Transverse colon (tissue), 4 donors: ENCODE measurements around the gene CLDN14. TPM values are rescaled to one million over a fixed set of nuclear protein-coding genes. Genes with fewer than 3 reads are reported as not detected.
A peak's percentile ranks its signal among the peaks of the same experiment; 100 is the strongest.

Experiments used
- DNase-seq: peaks from one replicate; pipeline ENCODE4 v3.0.0-alpha.2; 2019
- H3K27ac ChIP-seq, 4 donors: fragments of 200-600 bp; sonication (generic); 2 replicates each; pipeline ENCODE4 v1.5.1; 2016 to 2018; ENCODE audit warnings: inconsistent platforms in 4 of 4
- H3K27me3 ChIP-seq: fragments of 200-600 bp; sonication (generic); 2 replicates; pipeline ENCODE4 v1.5.1; 2017; ENCODE audit warnings: inconsistent platforms
- H3K36me3 ChIP-seq, 4 donors: fragments of 200-600 bp; sonication (generic); 2 replicates each; pipeline ENCODE4 v1.5.1; 2017 to 2019; ENCODE audit warnings: inconsistent platforms in 4 of 4
- H3K4me1 ChIP-seq, 4 donors: fragments of 200-600 bp; sonication (generic); 2 replicates each; pipeline ENCODE4 v1.5.1; 2017 to 2020; ENCODE audit warnings: inconsistent platforms in 4 of 4
- H3K4me3 ChIP-seq, 4 donors: fragments of 200-600 bp; sonication (generic); 1 replicate in 1 of 4; 2 replicates in 3 of 4; pipeline versions ENCODE4 v1.5.1 to v1.6.1; 2017 to 2019; ENCODE audit warnings: inconsistent platforms in 4 of 4
- H3K9me3 ChIP-seq, 2 donors: fragments of 200-600 bp; sonication (generic); 2 replicates each; pipeline ENCODE4 v1.5.1; 2017 to 2019; ENCODE audit warnings: inconsistent platforms in 2 of 2
- CTCF ChIP-seq, 5 experiments: fragments of 200-600 bp in 3 of 5; fragments of 450-650 bp in 2 of 5; sonication (generic) in 3 of 5; IDR thresholded peaks; 1 replicate in 2 of 5; 2 replicates in 3 of 5; pipeline ENCODE4 v1.5.1; 2016 to 2017; ENCODE audit warnings: antibody characterized with exemption in 5 of 5, inconsistent platforms in 3 of 5, mild to moderate bottlenecking in 2 of 5, moderate library complexity in 1 of 5
- EP300 ChIP-seq: sonication (generic); formaldehyde crosslinking; IDR thresholded peaks from one replicate; pipeline ENCODE4 v1.6.1; 2017; ENCODE audit warnings: antibody characterized with exemption, low read depth
- POLR2A ChIP-seq: fragments of 450-650 bp; IDR thresholded peaks from one replicate; pipeline ENCODE4 v1.6.1; 2016; ENCODE audit warnings: antibody characterized with exemption, mild to moderate bottlenecking, moderate library complexity
- POLR2AphosphoS5 ChIP-seq, 3 donors: sonication (generic); formaldehyde crosslinking; IDR thresholded peaks; one replicate each; pipeline ENCODE4 v1.6.1; 2016; ENCODE audit warnings: antibody characterized with exemption in 3 of 3
- WGBS, 2 donors: methylation state at CpG; one replicate each; pipeline ENCODE4 v1.1.5; 2018; ENCODE audit warnings: low coverage in 1 of 2; 5-methylcytosine and 5-hydroxymethylcytosine counted together
- in situ Hi-C, 4 donors: fragments of 200-750 bp; cut with MboI; loops; one replicate each; pipeline versions ENCODE4 v1.15.0 to v1.15.1; 2017; ENCODE audit warnings: low sequenced_read_pairs in 3 of 4, low pct_ligation_motif_present in 1 of 4, low pct_unique_long_range_greater_than_20kb in 1 of 4
- intact Hi-C: fragments of 100-400 bp; cut with DNase I; formaldehyde crosslinking; loops from one replicate; pipeline ENCODE4 v1.15.1; 2023; ENCODE audit warnings: low total_unique reads
- total RNA-seq, 4 donors: library from RNA; depleted of rRNA; stranded (reverse); fragments of >200 nt; gene quantifications; one replicate each; pipeline ENCODE4 v1.1.0, GENCODE V29; 2016

The CLDN14 gene
- total RNA-seq, 4 donors from 2014 or later, result not detected

- H3K4me1 ChIP-seq, result peaks cover 0 to 2% (median 0%) of the 10 kb centered on the region in 4 donors
- no peak overlapping the region for H3K27ac ChIP-seq
- no peaks in the 10 kb centered on the region for H3K9me3 ChIP-seq
- peaks cover 4% of the 10 kb centered on the region for H3K27me3 ChIP-seq
- intact Hi-C loops (no loop called here), in situ Hi-C loops (no loop called here)
- DNase-seq, result no peak
- H3K4me3 ChIP-seq, result no peak overlapping the region
- WGBS, 2 donors, result 88% methylated on average over 3 of the region's 3 CpGs; no CpG with 5 or more reads in 1 of the 2 donors
- H3K36me3 ChIP-seq, result no peaks in the 10 kb centered on the region
- TF ChIP-seq POLR2AphosphoS5 (IDR thresholded peaks at IDR 0.05) (no peak), CTCF (IDR thresholded peaks at IDR 0.05) (no peak), EP300 (no peak), POLR2A (no peak)
These were observed 15.3 kb downstream of the CLDN14 start for GRCh38 chr21:36464590-36464989.

GRCh38 chr21:36463991-36464390 lies 15.9 kb downstream of the CLDN14 start:
- peaks cover 0 to 2% (median 0%) of the 10 kb centered on the region in 4 donors for H3K4me1 ChIP-seq
- intact Hi-C loops, result no loop called here

GRCh38 chr21:36463204-36463603 lies 16.7 kb downstream of the CLDN14 start:
- intact Hi-C loops (no loop called here), in situ Hi-C loops (no loop called here)
- 85% methylated on average over 10 of the region's 10 CpGs; no CpG with 5 or more reads in 1 of the 2 donors for WGBS, 2 donors
- H3K4me1 ChIP-seq, result peaks cover 0 to 2% (median 0%) of the 10 kb centered on the region in 4 donors
- no peak overlapping the region for H3K27ac ChIP-seq
- peaks cover 4% of the 10 kb centered on the region for H3K27me3 ChIP-seq
- H3K4me3 ChIP-seq, result no peak overlapping the region
- H3K9me3 ChIP-seq, result no peaks in the 10 kb centered on the region
- no peaks in the 10 kb centered on the region for H3K36me3 ChIP-seq
- TF ChIP-seq POLR2A (no peak), POLR2AphosphoS5 (IDR thresholded peaks at IDR 0.05) (no peak), CTCF (IDR thresholded peaks at IDR 0.05) (no peak)
- DNase-seq, result no peak

More at GRCh38 chr21:36463991-36464390, 15.9 kb downstream of the CLDN14 start:
- WGBS, 2 donors, result 61 to 81% methylated on average over 10 of the region's 10 CpGs
- Histone ChIP-seq H3K36me3 (no peaks in the 10 kb centered on the region), H3K4me3 (no peak overlapping the region), H3K27ac (no peak overlapping the region), H3K9me3 (no peaks in the 10 kb centered on the region), H3K27me3 (peaks cover 4% of the 10 kb centered on the region)
- in situ Hi-C loops, result no loop called here
- no peak for DNase-seq
- no peak for TF ChIP-seq CTCF (IDR thresholded peaks at IDR 0.05)
- TF ChIP-seq EP300, result no peak
- no peak for TF ChIP-seq POLR2A
- TF ChIP-seq POLR2AphosphoS5 (IDR thresholded peaks at IDR 0.05), result no peak

- 53% methylated on average over 14 of the region's 14 CpGs; no CpG with 5 or more reads in 1 of the 2 donors for WGBS, 2 donors
- DNase-seq, result peak; percentile 31
- Histone ChIP-seq H3K36me3 (no peaks in the 10 kb centered on the region), H3K9me3 (no peaks in the 10 kb centered on the region), H3K27ac (no peak overlapping the region), H3K4me1 (peaks cover 0 to 2% (median 0%) of the 10 kb centered on the region in 4 donors), H3K27me3 (peaks cover 4% of the 10 kb centered on the region), H3K4me3 (no peak overlapping the region)
- intact Hi-C loops, result no loop called here
- TF ChIP-seq CTCF (IDR thresholded peaks at IDR 0.05) (peak in 2 of 5 experiments; percentile 20 to 33), POLR2A (no peak)
- in situ Hi-C loops, result no loop called here
These were observed 17.9 kb downstream of the CLDN14 start for GRCh38 chr21:36461918-36462486.
